ENCODE measurements around the gene CHD2. TPM values are rescaled to one million over a fixed set of nuclear protein-coding genes. Genes with fewer than 3 reads are reported as not detected.
A peak's percentile ranks its signal among the peaks of the same experiment; 100 is the strongest.

CHD2 gene
- total RNA-seq, 2 donors from 2014 or later, result 76.3 to 137 TPM

DNA sequence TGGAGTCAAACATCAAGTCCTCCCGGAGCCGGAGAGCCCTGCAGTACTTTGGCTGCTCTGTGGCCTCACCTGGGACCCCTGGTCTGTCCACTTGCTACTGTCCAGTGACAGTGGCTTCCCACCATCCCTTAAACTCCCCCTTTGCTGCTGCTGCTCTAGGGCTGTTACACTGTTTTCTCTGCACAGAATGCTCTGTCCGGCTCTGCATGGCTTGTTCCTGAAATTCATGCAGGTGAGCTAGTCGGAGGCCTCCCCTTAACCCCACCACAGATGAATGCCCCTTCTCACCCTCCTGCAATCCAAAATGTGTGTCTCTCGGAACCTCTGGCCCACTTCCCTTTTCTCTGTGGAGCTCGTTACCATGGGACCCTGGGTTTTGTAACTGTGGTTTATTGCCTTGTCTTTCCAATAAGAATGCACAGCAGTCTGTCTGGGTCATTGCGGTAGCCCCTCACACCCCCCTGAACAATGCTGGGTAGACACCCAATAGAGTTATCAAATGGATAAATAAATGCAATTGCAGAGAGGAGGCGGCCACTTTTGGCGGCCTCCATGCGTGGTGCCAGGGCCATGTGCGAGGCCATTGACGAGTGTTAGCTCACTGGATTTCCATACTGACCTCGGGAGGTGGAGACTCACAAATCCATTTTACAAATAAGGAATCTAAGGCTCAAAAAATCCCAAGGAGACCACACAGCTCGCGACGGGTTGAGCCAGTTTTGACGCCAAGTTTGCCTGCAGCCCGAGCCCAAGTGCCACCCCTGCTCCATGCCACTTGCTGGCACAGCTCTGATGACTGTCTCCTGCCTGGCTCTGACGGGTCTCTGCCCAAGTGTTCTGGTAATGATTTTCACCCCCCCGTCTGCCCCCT lies 140.4 kb downstream of the CHD2 start:
- H3K4me1 ChIP-seq (replicated peaks), result no peaks in the 10 kb centered on the region
- H3K4me3 ChIP-seq, result no peak overlapping the region
- no peak overlapping the region for H3K27ac ChIP-seq
- TF ChIP-seq POLR2AphosphoS5 (IDR thresholded peaks at IDR 0.05), result peak; percentile 12
- TF ChIP-seq POLR2A (IDR thresholded peaks at IDR 0.05), result no peak
- 51% methylated on average over 20 of the region's 20 CpGs for WGBS
- peak; percentile 68 for DNase-seq (ENCODE audit: low spot score)
- no peaks in the 10 kb centered on the region for H3K36me3 ChIP-seq
- H3K9me3 ChIP-seq, result no peaks in the 10 kb centered on the region
- intact Hi-C loops (cut with DNase I), result no loop called here
- no peaks in the 10 kb centered on the region for H3K27me3 ChIP-seq (replicated peaks; ENCODE audit: insufficient read depth)

DNA sequence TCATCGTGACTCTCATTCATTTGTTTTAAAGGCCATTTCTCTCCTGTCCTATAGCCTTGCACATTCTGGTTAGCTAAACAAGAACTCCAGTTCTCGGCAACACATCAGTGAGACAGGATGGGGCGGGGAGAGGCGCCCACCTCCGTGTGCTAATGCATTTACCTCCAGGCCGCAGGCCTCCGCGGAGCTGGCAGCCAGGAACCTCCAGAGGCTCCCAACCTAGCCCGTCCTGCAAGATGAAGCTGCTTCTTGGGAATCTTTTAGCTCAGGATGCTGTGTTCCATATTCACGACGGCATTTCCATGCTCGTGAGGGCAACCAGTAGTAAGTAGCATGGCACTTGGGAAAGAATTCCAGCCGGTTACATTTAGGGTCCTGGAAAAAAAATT lies 141.0 kb downstream of the CHD2 start:
- Histone ChIP-seq H3K27me3 (replicated peaks; ENCODE audit: insufficient read depth) (no peaks in the 10 kb centered on the region), H3K9me3 (no peaks in the 10 kb centered on the region), H3K36me3 (no peaks in the 10 kb centered on the region), H3K27ac (no peak overlapping the region), H3K4me3 (no peak overlapping the region), H3K4me1 (replicated peaks) (no peaks in the 10 kb centered on the region)
- no peak for DNase-seq (ENCODE audit: low spot score)
- intact Hi-C loops (cut with DNase I), result no loop called here
- WGBS, result 67% methylated on average over 13 of the region's 13 CpGs
- TF ChIP-seq, protein P1, sequence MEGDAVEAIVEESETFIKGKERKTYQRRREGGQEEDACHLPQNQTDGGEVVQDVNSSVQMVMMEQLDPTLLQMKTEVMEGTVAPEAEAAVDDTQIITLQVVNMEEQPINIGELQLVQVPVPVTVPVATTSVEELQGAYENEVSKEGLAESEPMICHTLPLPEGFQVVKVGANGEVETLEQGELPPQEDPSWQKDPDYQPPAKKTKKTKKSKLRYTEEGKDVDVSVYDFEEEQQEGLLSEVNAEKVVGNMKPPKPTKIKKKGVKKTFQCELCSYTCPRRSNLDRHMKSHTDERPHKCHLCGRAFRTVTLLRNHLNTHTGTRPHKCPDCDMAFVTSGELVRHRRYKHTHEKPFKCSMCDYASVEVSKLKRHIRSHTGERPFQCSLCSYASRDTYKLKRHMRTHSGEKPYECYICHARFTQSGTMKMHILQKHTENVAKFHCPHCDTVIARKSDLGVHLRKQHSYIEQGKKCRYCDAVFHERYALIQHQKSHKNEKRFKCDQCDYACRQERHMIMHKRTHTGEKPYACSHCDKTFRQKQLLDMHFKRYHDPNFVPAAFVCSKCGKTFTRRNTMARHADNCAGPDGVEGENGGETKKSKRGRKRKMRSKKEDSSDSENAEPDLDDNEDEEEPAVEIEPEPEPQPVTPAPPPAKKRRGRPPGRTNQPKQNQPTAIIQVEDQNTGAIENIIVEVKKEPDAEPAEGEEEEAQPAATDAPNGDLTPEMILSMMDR (IDR thresholded peaks at IDR 0.05), result no peak
- TF ChIP-seq POLR2A (IDR thresholded peaks at IDR 0.05) (no peak), POLR2AphosphoS5 (IDR thresholded peaks at IDR 0.05) (no peak)

DNA sequence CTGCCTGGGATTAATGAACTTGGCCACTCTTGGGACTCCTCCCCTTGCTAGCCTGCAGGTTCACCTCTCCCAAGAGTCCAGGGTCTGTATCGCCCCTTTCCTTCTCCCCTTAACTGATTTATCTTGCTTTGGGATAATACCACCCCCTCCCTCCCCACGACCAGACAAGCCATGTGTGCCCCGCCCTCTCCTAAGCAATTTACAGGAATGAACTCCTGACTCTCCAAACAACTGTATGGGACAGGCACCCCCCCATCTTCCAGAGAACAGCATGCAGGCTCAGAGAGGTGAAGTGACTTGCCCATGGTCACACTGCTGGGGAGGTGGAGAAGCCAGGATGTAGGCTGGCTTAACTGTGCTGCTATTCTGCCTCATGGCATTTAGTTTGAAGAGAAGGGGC lies 142.1 kb downstream of the CHD2 start:
- 80% methylated on average over 3 of the region's 3 CpGs for WGBS
- no peaks in the 10 kb centered on the region for H3K36me3 ChIP-seq
- H3K4me3 ChIP-seq, result no peak overlapping the region
- intact Hi-C loops (cut with DNase I), result no loop called here
- no peaks in the 10 kb centered on the region for H3K27me3 ChIP-seq (replicated peaks; ENCODE audit: insufficient read depth)
- no peak for DNase-seq (ENCODE audit: low spot score)
- no peaks in the 10 kb centered on the region for H3K4me1 ChIP-seq (replicated peaks)
- TF ChIP-seq, protein P1 (IDR thresholded peaks at IDR 0.05), result no peak
- TF ChIP-seq POLR2AphosphoS5 (IDR thresholded peaks at IDR 0.05), result no peak
- TF ChIP-seq POLR2A (IDR thresholded peaks at IDR 0.05), result no peak
- H3K27ac ChIP-seq, result no peak overlapping the region
- no peaks in the 10 kb centered on the region for H3K9me3 ChIP-seq

DNA sequence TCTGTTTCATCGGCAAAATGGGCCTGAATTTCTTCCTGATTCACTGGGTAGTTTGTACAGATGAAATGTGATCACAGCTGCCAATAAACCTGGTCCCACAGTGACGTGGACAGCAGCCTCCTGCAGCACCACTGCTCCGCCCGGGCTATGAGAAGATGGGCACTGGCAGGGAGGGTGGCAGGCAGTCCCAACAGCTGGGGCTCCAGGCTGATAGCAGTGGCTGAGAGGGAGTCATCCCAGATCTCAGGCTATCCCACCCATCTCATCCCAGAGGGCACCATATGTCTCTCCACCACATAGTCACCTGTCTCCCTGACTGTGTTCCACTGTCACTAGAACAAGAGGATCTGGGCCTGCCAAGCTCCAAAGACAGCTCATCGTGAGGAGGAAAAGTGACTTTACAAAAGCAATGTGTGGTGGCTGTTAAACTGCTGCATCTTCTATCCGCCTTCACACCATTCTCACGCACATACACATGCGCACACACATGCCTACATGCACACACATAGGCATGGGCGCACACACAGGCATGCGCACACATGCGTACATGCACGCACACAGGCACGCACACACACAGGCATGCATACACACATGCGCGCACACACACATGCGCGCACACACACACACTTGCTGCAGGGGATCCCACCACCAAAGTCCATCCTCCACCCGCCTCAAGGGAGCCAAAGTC lies 142.7 kb downstream of the CHD2 start:
- intact Hi-C loops (cut with DNase I), result no loop called here
- WGBS, result 82% methylated on average over 18 of the region's 18 CpGs
- no peak for DNase-seq (ENCODE audit: low spot score)

More for the DNA sequence above, 142.7 kb downstream of the CHD2 start:
- TF ChIP-seq, protein P1 (IDR thresholded peaks at IDR 0.05), result no peak
- TF ChIP-seq POLR2AphosphoS5 (IDR thresholded peaks at IDR 0.05) (no peak), POLR2A (IDR thresholded peaks at IDR 0.05) (no peak)
- Histone ChIP-seq H3K9me3 (no peaks in the 10 kb centered on the region), H3K4me1 (replicated peaks) (no peaks in the 10 kb centered on the region), H3K36me3 (no peaks in the 10 kb centered on the region), H3K27me3 (replicated peaks; ENCODE audit: insufficient read depth) (no peaks in the 10 kb centered on the region), H3K4me3 (no peak overlapping the region), H3K27ac (no peak overlapping the region)
